ENCODE measurements around the gene MCC. TPM values are rescaled to one million over a fixed set of nuclear protein-coding genes. Genes with fewer than 3 reads are reported as not detected.

The MCC gene
- total RNA-seq, 1 experiment from 2014 or later = 0.41 TPM

DNA sequence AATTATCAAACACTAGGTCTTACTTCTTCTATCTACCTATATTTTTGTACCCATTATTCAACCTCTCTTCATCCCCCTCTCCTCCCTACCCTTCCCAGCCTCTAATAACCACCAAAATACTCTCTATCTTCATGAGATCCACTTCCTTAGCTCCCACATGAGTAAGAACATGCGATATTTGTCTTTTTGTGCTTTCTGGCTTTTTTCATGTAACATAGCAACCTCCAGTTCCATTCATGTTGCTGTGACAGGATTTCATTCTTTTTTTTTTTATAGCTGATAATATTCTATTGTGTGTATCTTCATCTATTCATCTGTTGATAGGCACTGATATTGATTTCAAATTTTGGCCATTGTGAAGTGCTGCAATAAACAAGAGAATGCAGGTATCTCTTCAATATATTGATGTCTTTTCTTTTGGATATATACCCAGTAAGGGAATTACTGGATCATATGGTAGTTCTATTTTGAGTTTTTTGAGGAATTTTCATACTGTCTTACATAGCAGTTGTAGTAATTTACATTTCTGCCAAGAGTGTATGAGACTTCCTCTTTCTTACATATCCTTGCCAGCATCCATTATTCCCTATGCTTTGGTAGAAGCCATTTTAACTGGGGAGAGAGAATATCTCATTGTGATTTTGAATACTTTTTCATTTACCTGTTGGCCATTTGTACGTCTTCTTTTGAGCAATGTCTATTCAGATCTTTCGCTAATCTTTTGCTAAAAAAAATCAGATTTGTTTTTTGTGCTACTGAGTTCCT is 354.9 kb downstream of the MCC start:
- in situ Hi-C loops (cut with HindIII; ENCODE audit: low pct_unique_long_range_greater_than_20kb, low sequenced_read_pairs) = no loop called here
- CTCF ChIA-PET = no interaction called here
- POLR2A ChIA-PET = no interaction called here

DNA sequence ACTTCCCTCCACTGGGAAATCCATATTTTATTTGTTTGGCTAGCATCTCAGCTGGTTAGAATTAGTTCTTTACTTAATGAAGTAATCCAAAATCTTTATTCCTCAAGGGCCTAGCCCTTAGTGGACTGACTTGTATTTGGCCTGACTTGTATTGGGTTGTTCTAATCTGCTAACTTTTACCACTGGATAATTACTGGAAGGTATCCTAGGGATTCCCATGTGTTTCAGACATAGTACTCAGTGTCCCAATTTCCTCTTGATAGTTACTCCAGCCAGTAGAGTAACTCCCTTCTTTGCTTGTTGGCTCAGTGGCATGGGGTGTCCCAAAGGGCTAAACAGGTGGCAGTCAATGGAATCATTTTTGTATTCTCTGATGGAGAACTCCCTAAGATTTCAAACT is 355.7 kb downstream of the MCC start:
- no peak for DNase-seq (ENCODE audit: low read depth, low spot score)
- in situ Hi-C loops (cut with HindIII; ENCODE audit: low pct_unique_long_range_greater_than_20kb, low sequenced_read_pairs) = no loop called here
- no peak for TF ChIP-seq POLR2AphosphoS5 (IDR thresholded peaks at IDR 0.05; ENCODE audit: low read depth, low read length)
- TF ChIP-seq, protein P1, sequence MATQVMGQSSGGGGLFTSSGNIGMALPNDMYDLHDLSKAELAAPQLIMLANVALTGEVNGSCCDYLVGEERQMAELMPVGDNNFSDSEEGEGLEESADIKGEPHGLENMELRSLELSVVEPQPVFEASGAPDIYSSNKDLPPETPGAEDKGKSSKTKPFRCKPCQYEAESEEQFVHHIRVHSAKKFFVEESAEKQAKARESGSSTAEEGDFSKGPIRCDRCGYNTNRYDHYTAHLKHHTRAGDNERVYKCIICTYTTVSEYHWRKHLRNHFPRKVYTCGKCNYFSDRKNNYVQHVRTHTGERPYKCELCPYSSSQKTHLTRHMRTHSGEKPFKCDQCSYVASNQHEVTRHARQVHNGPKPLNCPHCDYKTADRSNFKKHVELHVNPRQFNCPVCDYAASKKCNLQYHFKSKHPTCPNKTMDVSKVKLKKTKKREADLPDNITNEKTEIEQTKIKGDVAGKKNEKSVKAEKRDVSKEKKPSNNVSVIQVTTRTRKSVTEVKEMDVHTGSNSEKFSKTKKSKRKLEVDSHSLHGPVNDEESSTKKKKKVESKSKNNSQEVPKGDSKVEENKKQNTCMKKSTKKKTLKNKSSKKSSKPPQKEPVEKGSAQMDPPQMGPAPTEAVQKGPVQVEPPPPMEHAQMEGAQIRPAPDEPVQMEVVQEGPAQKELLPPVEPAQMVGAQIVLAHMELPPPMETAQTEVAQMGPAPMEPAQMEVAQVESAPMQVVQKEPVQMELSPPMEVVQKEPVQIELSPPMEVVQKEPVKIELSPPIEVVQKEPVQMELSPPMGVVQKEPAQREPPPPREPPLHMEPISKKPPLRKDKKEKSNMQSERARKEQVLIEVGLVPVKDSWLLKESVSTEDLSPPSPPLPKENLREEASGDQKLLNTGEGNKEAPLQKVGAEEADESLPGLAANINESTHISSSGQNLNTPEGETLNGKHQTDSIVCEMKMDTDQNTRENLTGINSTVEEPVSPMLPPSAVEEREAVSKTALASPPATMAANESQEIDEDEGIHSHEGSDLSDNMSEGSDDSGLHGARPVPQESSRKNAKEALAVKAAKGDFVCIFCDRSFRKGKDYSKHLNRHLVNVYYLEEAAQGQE (IDR thresholded peaks at IDR 0.05; ENCODE audit: insufficient read depth in 1 of 2, low read depth in 2 of 2, low read length in 1 of 2) = no peak
- no peak for TF ChIP-seq SIN3A (IDR thresholded peaks at IDR 0.05; ENCODE audit: borderline replicate concordance, insufficient read depth, low read depth, low read length)
- TF ChIP-seq, protein P2, sequence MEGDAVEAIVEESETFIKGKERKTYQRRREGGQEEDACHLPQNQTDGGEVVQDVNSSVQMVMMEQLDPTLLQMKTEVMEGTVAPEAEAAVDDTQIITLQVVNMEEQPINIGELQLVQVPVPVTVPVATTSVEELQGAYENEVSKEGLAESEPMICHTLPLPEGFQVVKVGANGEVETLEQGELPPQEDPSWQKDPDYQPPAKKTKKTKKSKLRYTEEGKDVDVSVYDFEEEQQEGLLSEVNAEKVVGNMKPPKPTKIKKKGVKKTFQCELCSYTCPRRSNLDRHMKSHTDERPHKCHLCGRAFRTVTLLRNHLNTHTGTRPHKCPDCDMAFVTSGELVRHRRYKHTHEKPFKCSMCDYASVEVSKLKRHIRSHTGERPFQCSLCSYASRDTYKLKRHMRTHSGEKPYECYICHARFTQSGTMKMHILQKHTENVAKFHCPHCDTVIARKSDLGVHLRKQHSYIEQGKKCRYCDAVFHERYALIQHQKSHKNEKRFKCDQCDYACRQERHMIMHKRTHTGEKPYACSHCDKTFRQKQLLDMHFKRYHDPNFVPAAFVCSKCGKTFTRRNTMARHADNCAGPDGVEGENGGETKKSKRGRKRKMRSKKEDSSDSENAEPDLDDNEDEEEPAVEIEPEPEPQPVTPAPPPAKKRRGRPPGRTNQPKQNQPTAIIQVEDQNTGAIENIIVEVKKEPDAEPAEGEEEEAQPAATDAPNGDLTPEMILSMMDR (IDR thresholded peaks at IDR 0.05) = no peak
- no peak for TF ChIP-seq TCF7L2 (IDR thresholded peaks at IDR 0.05; ENCODE audit: low read depth, low read length)
- CTCF ChIA-PET = no interaction called here
- POLR2A ChIA-PET = no interaction called here
- ATAC-seq = no peak
- Histone ChIP-seq H3K4me1 (ENCODE audit: control insufficient read depth, insufficient read depth, low read length) (no peaks in the 10 kb centered on the region), H3K27me3 (ENCODE audit: control insufficient read depth, insufficient read depth, low read length) (no peaks in the 10 kb centered on the region), H3K36me3 (ENCODE audit: control insufficient read depth, insufficient read depth, low read length) (no peaks in the 10 kb centered on the region), H3K9me3 (ENCODE audit: control insufficient read depth, insufficient read depth, low read depth, low read length) (no peaks in the 10 kb centered on the region), H3K27ac (ENCODE audit: low read length) (no peak overlapping the region), H3K4me3 (ENCODE audit: low read depth in 2 of 2, low read length in 2 of 2) (no peak overlapping the region)
- BruUV-seq (replicated peaks) = no TSS peak
- intact Hi-C loops (cut with micrococcal nuclease; ENCODE audit: unreplicated experiment) = no loop called here

More for the DNA sequence above, 354.9 kb downstream of the MCC start:
- no peaks in the 10 kb centered on the region for H3K9me3 ChIP-seq (ENCODE audit: control insufficient read depth, insufficient read depth, low read depth, low read length)
- H3K4me3 ChIP-seq (ENCODE audit: low read depth in 2 of 2, low read length in 2 of 2) = no peak overlapping the region
- no peaks in the 10 kb centered on the region for H3K36me3 ChIP-seq (ENCODE audit: control insufficient read depth, insufficient read depth, low read length)
- intact Hi-C loops (cut with micrococcal nuclease; ENCODE audit: unreplicated experiment) = no loop called here
- BruUV-seq (replicated peaks) = no TSS peak
- TF ChIP-seq TCF7L2 (IDR thresholded peaks at IDR 0.05; ENCODE audit: low read depth, low read length) (no peak), POLR2AphosphoS5 (IDR thresholded peaks at IDR 0.05; ENCODE audit: low read depth, low read length) (no peak), SIN3A (IDR thresholded peaks at IDR 0.05; ENCODE audit: borderline replicate concordance, insufficient read depth, low read depth, low read length) (no peak)
- TF ChIP-seq, protein P2 (IDR thresholded peaks at IDR 0.05) = no peak
- TF ChIP-seq, protein P1 (IDR thresholded peaks at IDR 0.05; ENCODE audit: insufficient read depth in 1 of 2, low read depth in 2 of 2, low read length in 1 of 2) = no peak
- no peaks in the 10 kb centered on the region for H3K27me3 ChIP-seq (ENCODE audit: control insufficient read depth, insufficient read depth, low read length)
- no peak overlapping the region for H3K27ac ChIP-seq (ENCODE audit: low read length)
- ATAC-seq = no peak
- no peaks in the 10 kb centered on the region for H3K4me1 ChIP-seq (ENCODE audit: control insufficient read depth, insufficient read depth, low read length)
- no peak for DNase-seq (ENCODE audit: low read depth, low spot score)

All from Panc1 (cell line).